ENCODE measurements around the gene CD4.

- TF ChIP-seq NFYB (IDR thresholded peaks at IDR 0.05; ENCODE audit: insufficient read depth, low read depth, low read length), result no peak
- no peak for TF ChIP-seq ZNF592 (IDR thresholded peaks at IDR 0.05)
- TF ChIP-seq CTCF (IDR thresholded peaks at IDR 0.05 in 2 of 3, conservative IDR thresholded peaks at IDR 0.05 in 1 of 3; ENCODE audit: control insufficient read depth in 2 of 3, extremely low read depth in 1 of 3, insufficient read depth in 1 of 3, low read depth in 3 of 3, low read length in 3 of 3), result no peak
- TF ChIP-seq CREM (IDR thresholded peaks at IDR 0.05; ENCODE audit: low read depth), result no peak
- TF ChIP-seq FOS (IDR thresholded peaks at IDR 0.05; ENCODE audit: borderline replicate concordance, extremely low read depth, insufficient read length), result no peak
- TF ChIP-seq CEBPB (IDR thresholded peaks at IDR 0.05; ENCODE audit: borderline replicate concordance in 1 of 2, low read depth in 2 of 2, low read length in 2 of 2), result no peak
- no peak for TF ChIP-seq RAD21 (IDR thresholded peaks at IDR 0.05; ENCODE audit: insufficient read depth, low read depth, low read length)
- no peak for TF ChIP-seq POLR2AphosphoS5 (IDR thresholded peaks at IDR 0.05; ENCODE audit: low read length)
- no peak for TF ChIP-seq CHD1 (IDR thresholded peaks at IDR 0.05; ENCODE audit: low read depth, low read length)
- TF ChIP-seq EP300 (IDR thresholded peaks at IDR 0.05; ENCODE audit: borderline replicate concordance in 1 of 2, control insufficient read depth in 1 of 2, low read depth in 2 of 2, low read length in 2 of 2), result no peak
- TF ChIP-seq HCFC1 (IDR thresholded peaks at IDR 0.05; ENCODE audit: low read length), result no peak
- TF ChIP-seq GABPA (IDR thresholded peaks at IDR 0.05; ENCODE audit: low read depth), result no peak
- no peak for TF ChIP-seq REST (IDR thresholded peaks at IDR 0.05; ENCODE audit: low read depth, low read length)
These were observed 13.8 kb upstream of the CD4 start for GRCh38 chr12:6775185-6776174.

Data from GM12878 (cell line).